Lower leg skin (tissue), 3 donors: ENCODE measurements around the gene SPACA5B.

ENCODE experiments used
- POLR2A ChIP-seq, 2 donors: fragments of 450-650 bp; IDR thresholded peaks; one replicate each; pipeline ENCODE4 v1.6.1; 2016 to 2017; ENCODE audit warnings: antibody characterized with exemption in 2 of 2, mild to moderate bottlenecking in 1 of 2, moderate library complexity in 1 of 2
- TF ChIP-seq, protein P1 (sequence below), 3 donors: fragments of 450-650 bp; IDR thresholded peaks; one replicate each; pipeline ENCODE4 v1.5.1; 2016; ENCODE audit warnings: antibody characterized with exemption in 3 of 3, mild to moderate bottlenecking in 3 of 3, moderate library complexity in 2 of 3

DNA sequence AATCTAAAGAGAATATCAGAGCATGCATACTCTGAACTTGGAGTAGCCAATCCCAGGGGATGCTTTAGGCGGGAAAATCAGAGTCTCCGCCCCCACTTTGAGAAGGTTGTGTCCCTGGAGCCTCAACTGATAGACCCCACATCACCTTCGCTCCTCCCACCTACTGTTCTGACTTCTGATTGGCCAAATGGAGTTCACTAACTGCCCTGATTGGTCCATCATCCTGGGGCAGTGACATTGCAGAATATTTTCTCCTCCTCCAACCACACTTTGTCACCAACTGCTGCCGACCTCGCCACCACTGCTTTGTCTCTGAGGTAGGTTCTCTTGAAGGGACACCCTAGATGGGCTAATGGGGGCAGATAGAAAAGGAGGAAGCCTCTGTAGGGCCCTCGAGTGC is 22.7 kb upstream of the SPACA5B start:
- TF ChIP-seq, protein P1, sequence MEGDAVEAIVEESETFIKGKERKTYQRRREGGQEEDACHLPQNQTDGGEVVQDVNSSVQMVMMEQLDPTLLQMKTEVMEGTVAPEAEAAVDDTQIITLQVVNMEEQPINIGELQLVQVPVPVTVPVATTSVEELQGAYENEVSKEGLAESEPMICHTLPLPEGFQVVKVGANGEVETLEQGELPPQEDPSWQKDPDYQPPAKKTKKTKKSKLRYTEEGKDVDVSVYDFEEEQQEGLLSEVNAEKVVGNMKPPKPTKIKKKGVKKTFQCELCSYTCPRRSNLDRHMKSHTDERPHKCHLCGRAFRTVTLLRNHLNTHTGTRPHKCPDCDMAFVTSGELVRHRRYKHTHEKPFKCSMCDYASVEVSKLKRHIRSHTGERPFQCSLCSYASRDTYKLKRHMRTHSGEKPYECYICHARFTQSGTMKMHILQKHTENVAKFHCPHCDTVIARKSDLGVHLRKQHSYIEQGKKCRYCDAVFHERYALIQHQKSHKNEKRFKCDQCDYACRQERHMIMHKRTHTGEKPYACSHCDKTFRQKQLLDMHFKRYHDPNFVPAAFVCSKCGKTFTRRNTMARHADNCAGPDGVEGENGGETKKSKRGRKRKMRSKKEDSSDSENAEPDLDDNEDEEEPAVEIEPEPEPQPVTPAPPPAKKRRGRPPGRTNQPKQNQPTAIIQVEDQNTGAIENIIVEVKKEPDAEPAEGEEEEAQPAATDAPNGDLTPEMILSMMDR (IDR thresholded peaks at IDR 0.05) = no peak
- no peak for TF ChIP-seq POLR2A (IDR thresholded peaks at IDR 0.05)
